ENCODE results near the gene ADD1. TPM values are rescaled to one million over a fixed set of nuclear protein-coding genes. Genes with fewer than 3 reads are reported as not detected.

The ADD1 gene
- 100 to 1,000 TPM; 302 to 309 TPM for total RNA-seq
- polyA plus RNA-seq = 100 to 1,000 TPM; 129 to 151 (median 150) TPM
- 167 to 317 (median 220) reads per million in 6 experiments for total RNA-seq

- H3K9me3 Mint-ChIP-seq = peaks cover 0 to 12% (median 0%) of the 10 kb centered on the region in 9 donors
- no peaks in the 10 kb centered on the region for H3K27me3 Mint-ChIP-seq
- POLR2A ChIA-PET = interaction anchor here (0.7 to 2.8 kb wide), 10 partner anchors 9 to 1808 kb away, joined by 3 to 18 read pairs (median 4); partner anchors contain the start of gene MXD4
- H3K36me3 Mint-ChIP-seq = peaks cover 0 to 4% (median 0%) of the 10 kb centered on the region in 3 donors
- peaks cover 23 to 74% (median 69%) of the 10 kb centered on the region in 4 donors for H3K4me1 Mint-ChIP-seq
- peak; percentile 85 to 94 for ATAC-seq
- peak within 1 kb of the TSS; percentile 90 to 97 (median 92) for H3K4me3 Mint-ChIP-seq
- H3K27ac Mint-ChIP-seq = peak within 1 kb of the TSS; percentile 87 to 96 (median 93)
- peak; percentile 89 to 100 (median 94) for DNase-seq
Observed at GRCh38 chr4:2843263-2843940, at the start of gene ADD1. Gene ADD1 (plus strand): TSS chr4:2843844. CDS start chr4:2875916, 32,072 bp downstream.

- DNase-seq (peak in 1 of 10 donors; percentile 63), ATAC-seq (no peak)
- H3K27ac Mint-ChIP-seq = peak overlapping the region in 5 of 10 donors; percentile 18 to 72 (median 67)
- no peaks in the 10 kb centered on the region for H3K36me3 Mint-ChIP-seq
- POLR2A ChIA-PET = interaction anchor here (1.1 to 7.9 kb wide), 3 partner anchors 10 to 23 kb away, joined by 3 to 91 read pairs (median 4); no protein-coding TSS in a partner anchor
- peaks cover 25 to 74% (median 64%) of the 10 kb centered on the region in 4 donors for H3K4me1 Mint-ChIP-seq
- H3K27me3 Mint-ChIP-seq = no peaks in the 10 kb centered on the region
- peak overlapping the region; percentile 75 to 91 (median 86) for H3K4me3 Mint-ChIP-seq
- H3K9me3 Mint-ChIP-seq = peaks cover 0 to 1% (median 0%) of the 10 kb centered on the region in 9 donors
Observed at GRCh38 chr4:2794486-2795299, 49.0 kb upstream of the ADD1 start.

- Mint-ChIP-seq H3K36me3 (no peaks in the 10 kb centered on the region), H3K27me3 (no peaks in the 10 kb centered on the region), H3K4me3 (peak overlapping the region in 5 of 10 donors; percentile 4 to 88 (median 79)), H3K9me3 (peaks cover 0 to 1% (median 0%) of the 10 kb centered on the region in 9 donors), H3K4me1 (peaks cover 25 to 74% (median 67%) of the 10 kb centered on the region in 4 donors), H3K27ac (peak overlapping the region in 1 of 10 donors; percentile 12)
- DNase-seq (peak in 1 of 10 donors; percentile 54), ATAC-seq (no peak)
- POLR2A ChIA-PET = interaction anchor here (1.1 to 7.9 kb wide), 2 partner anchors 17 to 23 kb away, joined by 3 to 91 read pairs; no protein-coding TSS in a partner anchor
Observed at GRCh38 chr4:2795300-2795892, 48.2 kb upstream of the ADD1 start.

GRCh38 chr4:2795893-2796848 lies 47.5 kb upstream of the ADD1 start:
- Mint-ChIP-seq H3K4me3 (peak overlapping the region in 3 of 10 donors; percentile 11 to 88 (median 64)), H3K9me3 (no peaks in the 10 kb centered on the region), H3K27me3 (no peaks in the 10 kb centered on the region), H3K36me3 (no peaks in the 10 kb centered on the region), H3K4me1 (peaks cover 23 to 70% (median 66%) of the 10 kb centered on the region in 4 donors), H3K27ac (peak overlapping the region in 3 of 10 donors; percentile 4 to 56 (median 51))
- ATAC-seq (no peak), DNase-seq (peak in 1 of 10 donors; percentile 46)
- POLR2A ChIA-PET = interaction anchor here (1.1 to 7.9 kb wide), 3 partner anchors 9 to 22 kb away, joined by 3 to 91 read pairs (median 32); no protein-coding TSS in a partner anchor

GRCh38 chr4:2796849-2797544 lies 46.6 kb upstream of the ADD1 start:
- POLR2A ChIA-PET = interaction anchor here (1.6 to 7.9 kb wide), 4 partner anchors 10 to 46 kb away, joined by 6 to 91 read pairs (median 20); partner anchors contain the start of gene ADD1
- no peak for ATAC-seq
- Mint-ChIP-seq H3K4me3 (peak overlapping the region in 1 of 10 donors; percentile 32), H3K27ac (peak overlapping the region in 4 of 10 donors; percentile 52 to 92 (median 77)), H3K4me1 (peaks cover 25 to 71% (median 66%) of the 10 kb centered on the region in 4 donors), H3K36me3 (no peaks in the 10 kb centered on the region), H3K27me3 (no peaks in the 10 kb centered on the region), H3K9me3 (no peaks in the 10 kb centered on the region)
- DNase-seq = peak in 1 of 10 donors; percentile 34

- Mint-ChIP-seq H3K27me3 (no peaks in the 10 kb centered on the region), H3K4me3 (peak overlapping the region; percentile 67 to 88 (median 80)), H3K9me3 (no peaks in the 10 kb centered on the region), H3K4me1 (peaks cover 23 to 72% (median 64%) of the 10 kb centered on the region in 4 donors), H3K27ac (peak overlapping the region; percentile 38 to 92 (median 86)), H3K36me3 (no peaks in the 10 kb centered on the region)
- POLR2A ChIA-PET = interaction anchor here (1.0 to 7.9 kb wide), 7 partner anchors 11 to 166 kb away, joined by 3 to 91 read pairs (median 6); partner anchors contain the start of genes ADD1 and GRK4
- DNase-seq (peak in 4 of 10 donors; percentile 31 to 55 (median 40)), ATAC-seq (peak; percentile 52 to 67)
Observed at GRCh38 chr4:2797545-2798305, 45.9 kb upstream of the ADD1 start.

GRCh38 chr4:2798399-2799223 lies 45.0 kb upstream of the ADD1 start:
- Mint-ChIP-seq H3K4me1 (peaks cover 23 to 73% (median 62%) of the 10 kb centered on the region in 4 donors), H3K36me3 (no peaks in the 10 kb centered on the region), H3K4me3 (peak overlapping the region; percentile 67 to 88 (median 82)), H3K27ac (peak overlapping the region; percentile 38 to 94 (median 87)), H3K27me3 (no peaks in the 10 kb centered on the region), H3K9me3 (no peaks in the 10 kb centered on the region)
- POLR2A ChIA-PET = interaction anchor here (0.5 to 7.9 kb wide), 8 partner anchors 12 to 1817 kb away, joined by 3 to 91 read pairs (median 6); partner anchors contain the start of genes ADD1 and GRK4
- DNase-seq (peak in 2 of 10 donors; percentile 43 to 69), ATAC-seq (peak; percentile 55 to 68)

GRCh38 chr4:2799224-2799911 lies 44.3 kb upstream of the ADD1 start:
- Mint-ChIP-seq H3K4me3 (peak overlapping the region; percentile 67 to 88 (median 82)), H3K27me3 (no peaks in the 10 kb centered on the region), H3K9me3 (no peaks in the 10 kb centered on the region), H3K4me1 (peaks cover 21 to 72% (median 55%) of the 10 kb centered on the region in 4 donors), H3K36me3 (no peaks in the 10 kb centered on the region), H3K27ac (peak overlapping the region; percentile 6 to 94 (median 82))
- POLR2A ChIA-PET = interaction anchor here (0.5 to 7.9 kb wide), 6 partner anchors 12 to 1817 kb away, joined by 3 to 91 read pairs (median 3); partner anchors contain the start of gene GRK4
- peak in 1 of 2 donors; percentile 9 for ATAC-seq
- DNase-seq = peak in 1 of 10 donors; percentile 55

All from naive thymus-derived CD8-positive, alpha-beta T cell (primary cell).